Activated naive CD8-positive, alpha-beta T cell treated with anti-CD3 and anti-CD28 coated beads, Interleukin-2, amount 10 ng/mL, durations not matched to agents 7 days and 5 days (primary cell): ENCODE measurements around the gene ANGPTL2. TPM values are rescaled to one million over a fixed set of nuclear protein-coding genes. Genes with fewer than 3 reads are reported as not detected.

ENCODE experiments used
- ATAC-seq: fragments of 150-1000 bp; cut with Tn5 transposase; one replicate; pipeline ENCODE4 v1.10.0; 2021; ENCODE audit warnings: low read depth, moderate library complexity
- POLR2A ChIA-PET: fragments of 350-600 bp; sonication (Branson Sonifier 250); formaldehyde crosslinking; loops from one replicate; lab custom pipeline; 2021; ENCODE audit warnings: antibody characterized with exemption; lab: Charles Lee
- DNase-seq: peaks from one replicate; pipeline ENCODE4 v3.0.0; 2021
- H3K27ac Mint-ChIP-seq: one replicate; pipeline ENCODE4 v1.8.0; 2022; ENCODE audit warnings: mild to moderate bottlenecking, mixed read lengths
- H3K27me3 Mint-ChIP-seq: one replicate; pipeline ENCODE4 v1.8.0; 2022; ENCODE audit warnings: mild to moderate bottlenecking, moderate library complexity, mixed read lengths
- H3K36me3 Mint-ChIP-seq: one replicate; pipeline ENCODE4 v1.8.0; 2021; ENCODE audit warnings: mild to moderate bottlenecking, mixed read lengths
- H3K4me1 Mint-ChIP-seq: one replicate; pipeline ENCODE4 v1.8.0; 2021; ENCODE audit warnings: mixed read lengths
- H3K4me3 Mint-ChIP-seq: one replicate; pipeline ENCODE4 v1.8.0; 2022; ENCODE audit warnings: mild to moderate bottlenecking, moderate library complexity, mixed read lengths
- H3K9me3 Mint-ChIP-seq: one replicate; pipeline ENCODE4 v1.8.0; 2021; ENCODE audit warnings: mixed read lengths
- total RNA-seq, 2 experiments: library from RNA; stranded (reverse); gene quantifications; one replicate each; pipeline ENCODE4 v1.2.3, GENCODE V29; 2021

Gene ANGPTL2
- total RNA-seq, 2 experiments from 2014 or later, result not detected

DNA sequence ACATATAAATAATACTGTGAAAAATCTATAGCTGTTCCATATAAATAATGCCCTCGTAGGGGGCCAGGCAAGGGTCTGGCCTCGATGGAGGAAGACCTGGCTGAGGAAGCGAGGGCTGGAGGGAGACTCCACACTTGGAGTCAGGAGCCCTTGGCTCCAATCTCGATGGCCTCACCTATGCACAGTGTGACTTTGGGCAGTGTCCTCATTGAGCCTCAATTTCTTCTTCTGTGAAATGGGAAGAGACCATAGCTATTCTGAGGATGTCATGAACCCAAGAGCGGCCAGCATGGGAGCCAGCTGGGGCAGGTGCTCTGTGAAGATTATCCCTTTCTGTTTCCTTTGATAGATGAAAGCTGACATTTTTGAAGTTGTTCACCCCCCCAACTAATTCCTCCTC, 24.8 kb downstream of the ANGPTL2 start:
- Mint-ChIP-seq H3K27me3 (peaks cover 10% of the 10 kb centered on the region), H3K27ac (no peak overlapping the region), H3K4me1 (no peaks in the 10 kb centered on the region), H3K9me3 (no peaks in the 10 kb centered on the region), H3K4me3 (no peak overlapping the region), H3K36me3 (no peaks in the 10 kb centered on the region)
- ATAC-seq (no peak), DNase-seq (no peak)
- POLR2A ChIA-PET, result no interaction called here

DNA sequence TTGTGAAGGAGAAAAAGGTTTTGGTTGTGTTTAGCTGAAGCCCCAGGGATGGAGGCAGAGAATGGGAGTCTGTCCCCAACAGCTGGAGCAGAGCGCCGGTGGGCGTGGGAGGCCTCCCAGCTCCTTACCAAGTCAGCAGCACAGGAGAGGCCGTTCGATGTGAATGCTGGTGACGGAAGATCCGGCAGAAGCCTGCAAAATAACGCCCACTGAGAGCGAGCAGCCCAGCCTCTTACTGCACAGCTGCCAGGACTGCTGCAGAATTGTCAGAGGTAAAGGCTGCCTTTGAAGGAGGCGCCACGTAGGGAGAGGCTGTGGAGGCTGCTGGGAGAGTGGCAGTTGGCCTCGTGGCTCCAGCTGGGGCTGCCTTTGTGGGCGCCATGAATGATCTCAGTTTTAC, 26.2 kb downstream of the ANGPTL2 start:
- no peak for DNase-seq
- H3K36me3 Mint-ChIP-seq, result no peaks in the 10 kb centered on the region
- POLR2A ChIA-PET, result no interaction called here
- H3K4me1 Mint-ChIP-seq, result no peaks in the 10 kb centered on the region
- peaks cover 10% of the 10 kb centered on the region for H3K27me3 Mint-ChIP-seq
- H3K9me3 Mint-ChIP-seq, result no peaks in the 10 kb centered on the region
- no peak for ATAC-seq
- no peak overlapping the region for H3K4me3 Mint-ChIP-seq
- H3K27ac Mint-ChIP-seq, result no peak overlapping the region

DNA sequence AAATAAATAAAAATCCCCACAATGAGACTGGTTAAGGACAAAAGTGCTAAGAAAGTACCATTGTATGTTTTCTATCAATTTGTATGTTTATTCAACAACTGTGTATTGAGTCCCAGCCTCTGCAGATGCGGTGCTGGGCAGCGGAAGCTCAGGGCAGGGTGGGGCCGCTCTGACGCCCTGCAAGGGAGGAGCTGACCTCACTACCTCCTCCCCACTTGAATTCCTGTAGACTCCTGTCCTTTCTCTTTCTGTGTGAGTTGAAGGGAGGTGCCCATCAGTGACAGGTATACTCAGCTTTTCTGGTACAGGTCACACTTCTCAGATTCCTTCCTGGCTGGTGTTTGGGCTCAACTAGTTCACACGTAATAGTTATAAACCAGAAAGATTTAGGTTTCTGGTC, 27.0 kb downstream of the ANGPTL2 start:
- ATAC-seq (no peak), DNase-seq (no peak)
- Mint-ChIP-seq H3K4me1 (no peaks in the 10 kb centered on the region), H3K9me3 (no peaks in the 10 kb centered on the region), H3K36me3 (no peaks in the 10 kb centered on the region), H3K27ac (no peak overlapping the region), H3K27me3 (peaks cover 10% of the 10 kb centered on the region), H3K4me3 (no peak overlapping the region)
- POLR2A ChIA-PET, result no interaction called here

DNA sequence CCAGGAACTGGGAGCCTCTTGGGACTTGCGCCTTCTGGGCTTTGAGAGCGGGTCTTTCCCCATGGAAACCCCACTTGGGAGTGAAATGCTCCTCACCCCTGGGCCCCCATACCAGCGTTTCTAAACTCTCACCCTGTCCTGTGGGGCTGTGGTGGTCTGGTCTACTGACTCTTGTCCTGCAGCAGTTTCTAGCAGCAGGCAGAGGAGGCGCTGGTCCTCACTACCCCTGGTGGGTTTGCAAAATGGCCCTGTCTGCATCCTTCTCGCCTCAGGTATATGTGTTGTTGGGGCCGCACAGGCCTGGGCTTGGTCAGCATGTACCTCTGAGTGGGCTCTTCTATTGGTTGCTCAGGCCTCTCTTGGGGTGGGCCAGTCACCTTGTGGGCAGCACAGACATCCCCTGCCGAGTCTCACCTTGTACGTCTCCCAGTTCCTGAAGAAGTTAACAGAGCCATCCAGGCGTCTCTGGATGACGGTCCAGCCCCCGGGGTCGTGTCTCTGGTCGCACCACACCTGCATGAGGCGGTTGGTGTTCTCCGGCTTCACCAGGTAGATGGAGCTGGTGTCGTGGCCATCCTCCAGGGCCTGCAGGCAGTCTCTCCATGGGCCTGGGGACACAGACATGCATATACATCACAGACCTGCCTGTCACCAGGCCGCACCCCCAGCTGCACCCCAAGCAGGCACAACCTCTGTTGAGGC, 29.0 kb downstream of the ANGPTL2 start:
- POLR2A ChIA-PET, result no interaction called here
- Mint-ChIP-seq H3K4me1 (no peaks in the 10 kb centered on the region), H3K4me3 (no peak overlapping the region), H3K9me3 (no peaks in the 10 kb centered on the region), H3K27me3 (peaks cover 8% of the 10 kb centered on the region), H3K36me3 (no peaks in the 10 kb centered on the region), H3K27ac (no peak overlapping the region)
- ATAC-seq (no peak), DNase-seq (no peak)

DNA sequence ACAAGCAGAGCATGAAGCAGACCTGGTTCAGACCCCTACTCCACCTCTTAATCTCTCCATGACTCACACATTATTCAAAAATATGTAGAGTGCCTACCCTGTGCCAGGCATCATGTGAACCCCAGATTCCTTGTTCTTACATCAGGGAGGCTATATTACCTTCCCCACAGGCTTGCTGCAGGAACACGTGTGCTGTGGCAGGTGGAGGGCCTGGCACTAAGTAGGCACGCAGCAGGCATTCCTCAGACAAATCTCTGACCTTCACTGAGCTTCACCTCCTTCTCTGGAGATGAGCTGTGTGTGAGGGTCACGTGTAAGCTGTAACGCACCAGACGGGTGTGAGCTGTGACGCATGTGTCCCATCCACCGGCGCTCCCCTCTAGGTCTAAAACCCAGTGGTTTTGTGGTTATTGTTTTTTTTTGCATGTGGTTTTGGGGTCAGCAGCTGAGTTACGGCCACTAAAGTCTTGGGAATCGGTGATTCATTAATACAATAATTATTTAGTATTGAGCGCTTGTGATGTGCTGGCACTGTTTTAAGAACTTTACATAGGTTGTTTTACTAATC, 30.3 kb downstream of the ANGPTL2 start:
- H3K4me1 Mint-ChIP-seq, result no peaks in the 10 kb centered on the region
- no peak overlapping the region for H3K4me3 Mint-ChIP-seq
- ATAC-seq, result no peak
- H3K9me3 Mint-ChIP-seq, result no peaks in the 10 kb centered on the region
- H3K27me3 Mint-ChIP-seq, result peaks cover 5% of the 10 kb centered on the region
- POLR2A ChIA-PET, result no interaction called here
- H3K36me3 Mint-ChIP-seq, result no peaks in the 10 kb centered on the region
- DNase-seq, result no peak
- no peak overlapping the region for H3K27ac Mint-ChIP-seq

DNA sequence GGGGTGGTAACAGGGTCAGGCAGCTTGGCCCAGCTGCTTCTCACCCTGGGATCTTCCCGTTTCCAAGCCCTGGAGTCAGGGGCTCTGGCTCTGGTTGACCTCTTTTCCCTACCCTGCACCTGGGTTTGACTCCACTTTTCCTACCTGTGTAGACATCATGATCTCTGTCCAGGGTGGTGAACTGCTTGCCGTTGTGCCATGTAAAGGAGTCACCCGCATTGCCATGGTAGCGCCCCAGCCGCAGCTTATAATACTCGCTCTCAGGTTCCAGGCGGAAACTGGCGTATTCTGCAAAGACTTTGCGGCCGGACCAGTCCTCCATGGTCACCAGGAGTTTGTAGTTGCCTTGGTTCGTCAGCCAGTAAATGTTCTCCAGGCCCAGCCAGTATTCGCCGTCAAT, 30.9 kb downstream of the ANGPTL2 start:
- no peaks in the 10 kb centered on the region for H3K36me3 Mint-ChIP-seq
- no peak for DNase-seq
- H3K27me3 Mint-ChIP-seq, result peaks cover 4% of the 10 kb centered on the region
- peaks cover 4% of the 10 kb centered on the region for H3K4me1 Mint-ChIP-seq
- no peaks in the 10 kb centered on the region for H3K9me3 Mint-ChIP-seq
- no peak for ATAC-seq
- no peak overlapping the region for H3K27ac Mint-ChIP-seq
- POLR2A ChIA-PET, result no interaction called here
- no peak overlapping the region for H3K4me3 Mint-ChIP-seq

DNA sequence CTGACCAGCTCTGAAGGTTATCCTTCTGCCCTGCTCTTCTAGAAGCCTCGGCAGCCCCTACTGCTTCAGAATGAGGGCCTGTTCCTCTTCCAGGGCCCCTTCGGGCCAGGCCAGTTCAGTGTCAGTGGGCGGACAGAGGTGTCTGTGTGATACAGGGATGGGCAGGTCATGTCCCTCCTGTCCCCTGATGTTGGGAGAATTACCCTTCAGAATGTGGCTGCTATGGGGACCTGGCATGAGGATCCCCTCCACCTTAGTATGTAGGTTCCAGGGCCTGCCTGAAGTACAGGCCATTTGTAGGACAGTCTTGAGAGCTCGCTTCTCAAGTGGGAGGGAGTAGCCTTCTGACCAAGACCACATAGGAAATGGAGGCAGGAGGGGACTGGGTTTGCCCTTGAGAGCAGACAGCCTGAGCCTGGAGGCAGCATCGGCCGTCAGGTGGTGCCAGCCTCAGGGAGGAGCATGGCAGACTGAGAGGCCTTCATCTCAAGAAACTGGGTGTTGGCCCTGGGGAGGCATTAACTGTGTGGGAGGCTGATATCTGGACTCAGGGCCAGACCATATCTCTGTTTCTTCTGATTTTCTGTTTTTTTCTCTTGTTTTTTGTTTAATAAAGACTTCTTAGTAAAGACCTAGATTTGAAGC, 32.0 kb downstream of the ANGPTL2 start:
- no peaks in the 10 kb centered on the region for H3K36me3 Mint-ChIP-seq
- peaks cover under 1% of the 10 kb centered on the region for H3K27me3 Mint-ChIP-seq
- POLR2A ChIA-PET, result no interaction called here
- no peak overlapping the region for H3K27ac Mint-ChIP-seq
- no peak for DNase-seq
- H3K4me3 Mint-ChIP-seq, result no peak overlapping the region
- no peaks in the 10 kb centered on the region for H3K9me3 Mint-ChIP-seq
- no peak for ATAC-seq
- H3K4me1 Mint-ChIP-seq, result peaks cover 4% of the 10 kb centered on the region

DNA sequence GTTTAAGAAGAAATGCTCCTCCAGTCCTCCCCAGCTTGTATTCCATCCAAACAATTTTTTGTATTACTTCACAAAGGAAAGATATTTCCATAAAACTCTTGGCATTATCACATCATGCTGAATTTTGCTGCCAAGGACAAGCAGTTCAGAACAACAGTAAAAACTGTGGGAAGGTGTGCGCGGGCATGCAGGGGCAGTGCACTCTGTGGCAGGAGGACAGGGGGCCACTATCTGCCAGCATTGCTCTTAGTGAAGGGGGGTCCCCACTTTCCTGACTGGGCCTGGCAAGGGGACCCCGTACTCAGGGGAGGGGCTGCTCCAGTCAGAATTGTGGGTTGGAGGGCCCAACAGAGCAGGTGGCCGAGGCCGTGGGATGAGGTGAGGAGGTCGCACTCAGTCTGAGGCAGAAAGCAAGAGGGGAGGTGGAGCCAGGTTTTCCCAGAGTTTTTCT, 32.8 kb downstream of the ANGPTL2 start:
- no peaks in the 10 kb centered on the region for H3K9me3 Mint-ChIP-seq

DNA sequence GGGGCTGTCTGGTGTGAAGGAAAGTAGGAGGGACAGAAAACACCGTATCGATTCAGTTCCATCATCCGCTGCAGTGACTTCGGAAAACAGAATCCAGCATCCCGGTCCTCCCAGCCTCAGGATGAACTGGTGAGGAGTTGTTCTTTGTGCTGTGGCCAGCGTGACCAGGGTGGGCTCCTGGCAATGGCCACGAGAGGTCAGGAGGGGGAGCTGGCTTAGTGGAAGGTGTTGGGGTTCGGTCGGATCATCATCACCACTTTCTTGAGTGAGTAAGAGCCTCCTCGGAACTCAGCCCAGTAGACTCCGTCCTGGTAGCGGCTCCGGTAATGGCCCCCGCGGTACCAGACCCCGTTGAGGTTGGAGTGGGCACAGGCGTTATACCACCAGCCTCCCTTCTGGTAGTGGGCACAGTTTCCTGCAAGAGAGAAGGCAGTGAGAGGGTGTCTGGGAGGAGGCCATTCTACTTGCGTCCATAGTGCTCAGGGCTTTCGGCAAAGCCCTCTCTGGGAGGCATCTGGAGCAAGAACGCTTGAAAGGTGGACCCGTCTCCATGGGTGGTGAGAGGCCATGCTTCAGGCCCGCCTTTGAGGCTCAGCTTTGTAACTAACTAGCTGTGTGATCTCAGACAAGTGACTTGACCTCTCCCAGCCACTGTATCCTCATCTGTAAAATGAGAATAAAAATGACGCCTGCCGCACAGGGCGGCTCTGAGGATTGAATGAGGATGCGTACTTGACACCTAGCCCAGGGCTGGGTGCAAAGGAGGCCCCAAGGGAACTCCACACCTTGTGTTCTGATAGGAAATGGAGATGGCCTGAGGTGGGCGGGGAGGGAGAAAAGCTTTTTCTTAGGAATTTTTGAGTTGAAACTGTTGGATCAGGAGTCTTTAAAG, 33.5 kb downstream of the ANGPTL2 start:
- no peak for ATAC-seq
- no peak overlapping the region for H3K4me3 Mint-ChIP-seq
- no peak overlapping the region for H3K27ac Mint-ChIP-seq
- H3K27me3 Mint-ChIP-seq, result no peaks in the 10 kb centered on the region
- POLR2A ChIA-PET, result no interaction called here
- DNase-seq, result no peak
- H3K9me3 Mint-ChIP-seq, result no peaks in the 10 kb centered on the region
- H3K4me1 Mint-ChIP-seq, result peaks cover 9% of the 10 kb centered on the region
- H3K36me3 Mint-ChIP-seq, result no peaks in the 10 kb centered on the region

More for the DNA sequence above, 32.8 kb downstream of the ANGPTL2 start:
- ATAC-seq (no peak), DNase-seq (no peak)
- no peak overlapping the region for H3K4me3 Mint-ChIP-seq
- H3K27ac Mint-ChIP-seq, result no peak overlapping the region
- no peaks in the 10 kb centered on the region for H3K36me3 Mint-ChIP-seq
- H3K4me1 Mint-ChIP-seq, result peaks cover 5% of the 10 kb centered on the region
- POLR2A ChIA-PET, result no interaction called here
- H3K27me3 Mint-ChIP-seq, result no peaks in the 10 kb centered on the region

DNA sequence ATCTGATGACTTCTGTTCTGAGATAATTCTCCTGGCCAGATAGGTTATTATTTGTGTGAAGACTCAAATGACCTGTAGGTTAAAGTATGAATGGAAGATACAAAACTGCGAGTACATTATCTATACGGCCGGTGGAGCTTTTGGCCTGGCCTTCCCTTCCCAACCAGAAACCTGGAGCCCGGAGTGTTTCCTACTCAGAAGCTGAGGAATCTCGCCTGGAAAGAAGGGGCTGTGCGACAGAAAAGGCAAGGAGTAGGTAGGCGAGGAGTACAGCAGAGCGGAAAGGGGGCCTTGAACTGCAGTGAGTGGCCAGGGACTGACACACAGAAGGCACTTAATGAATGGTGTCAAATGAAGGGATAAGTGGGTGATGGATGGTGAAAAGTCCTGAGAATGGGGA, 34.6 kb downstream of the ANGPTL2 start:
- no peak overlapping the region for H3K27ac Mint-ChIP-seq
- no peaks in the 10 kb centered on the region for H3K36me3 Mint-ChIP-seq
- H3K27me3 Mint-ChIP-seq, result no peaks in the 10 kb centered on the region
- H3K4me1 Mint-ChIP-seq, result peaks cover 9% of the 10 kb centered on the region
- ATAC-seq (no peak), DNase-seq (no peak)
- POLR2A ChIA-PET, result no interaction called here
- no peak overlapping the region for H3K4me3 Mint-ChIP-seq
- H3K9me3 Mint-ChIP-seq, result no peaks in the 10 kb centered on the region

DNA sequence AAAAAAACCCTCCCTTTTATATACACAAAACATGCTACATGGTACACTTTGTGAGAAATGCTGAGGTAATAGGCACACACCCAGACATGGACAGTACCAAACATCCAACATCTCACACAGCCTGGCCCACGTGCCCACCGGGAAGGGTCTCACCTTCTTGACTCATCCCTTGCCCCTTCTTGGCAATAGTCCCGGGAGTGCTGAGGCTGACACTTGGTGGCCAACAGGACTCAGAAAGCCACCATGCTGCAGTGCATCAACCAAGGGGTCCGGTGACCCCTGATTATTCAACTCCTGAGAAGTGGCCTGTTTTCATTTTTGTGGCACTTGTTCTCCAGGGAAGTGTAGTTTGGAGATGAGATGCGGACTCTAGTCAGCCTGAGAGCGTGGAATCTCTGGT, 35.0 kb downstream of the ANGPTL2 start:
- H3K27me3 Mint-ChIP-seq, result no peaks in the 10 kb centered on the region
- H3K4me1 Mint-ChIP-seq, result peaks cover 9% of the 10 kb centered on the region
- no peaks in the 10 kb centered on the region for H3K36me3 Mint-ChIP-seq
- POLR2A ChIA-PET, result no interaction called here
- H3K9me3 Mint-ChIP-seq, result no peaks in the 10 kb centered on the region
- DNase-seq (no peak), ATAC-seq (no peak)
- H3K27ac Mint-ChIP-seq, result no peak overlapping the region
- no peak overlapping the region for H3K4me3 Mint-ChIP-seq

DNA sequence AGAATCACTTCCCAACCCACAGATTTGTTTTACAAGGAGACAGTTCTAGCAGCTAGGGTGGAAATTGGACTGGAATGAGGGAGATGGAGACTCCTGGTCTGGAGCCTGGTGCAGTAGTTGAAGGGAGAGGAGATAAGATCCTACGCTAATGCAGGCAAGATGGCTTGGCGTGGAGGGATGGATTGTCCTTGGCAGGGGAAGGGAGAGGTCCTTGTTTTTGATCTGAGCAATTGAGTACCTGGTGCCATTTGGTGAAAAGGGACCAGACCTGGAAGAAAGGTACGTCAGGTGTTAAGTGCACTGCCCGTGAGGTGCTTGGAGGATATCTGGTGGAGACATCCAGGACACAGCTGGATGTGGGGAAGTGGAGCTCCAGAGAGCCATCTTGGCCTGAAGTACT, 35.7 kb downstream of the ANGPTL2 start:
- Mint-ChIP-seq H3K36me3 (no peaks in the 10 kb centered on the region), H3K9me3 (no peaks in the 10 kb centered on the region), H3K27ac (no peak overlapping the region), H3K4me3 (no peak overlapping the region), H3K4me1 (peaks cover 9% of the 10 kb centered on the region), H3K27me3 (no peaks in the 10 kb centered on the region)
- ATAC-seq (no peak), DNase-seq (no peak)
- POLR2A ChIA-PET, result no interaction called here

DNA sequence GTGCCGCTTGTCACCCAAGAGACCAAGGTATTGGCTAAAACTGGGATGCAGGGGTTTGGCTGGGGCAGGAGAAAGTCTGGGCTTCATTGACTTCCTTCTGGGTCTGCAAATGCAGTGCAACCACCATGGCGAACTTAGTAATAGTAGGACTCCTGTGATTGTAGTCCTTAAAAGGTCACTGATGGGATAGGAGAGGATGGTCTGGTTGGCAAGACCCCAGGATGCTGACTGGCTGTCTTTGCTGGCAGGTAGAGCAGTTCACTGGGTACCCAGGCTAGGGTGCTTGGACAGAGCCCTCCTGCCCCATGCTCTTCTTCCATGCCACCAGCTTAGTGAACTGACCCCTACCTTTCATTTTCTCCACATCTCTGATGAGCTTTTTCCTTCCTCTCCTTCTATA, 37.2 kb downstream of the ANGPTL2 start:
- H3K9me3 Mint-ChIP-seq, result no peaks in the 10 kb centered on the region
- no peak overlapping the region for H3K27ac Mint-ChIP-seq
- POLR2A ChIA-PET, result no interaction called here
- H3K4me1 Mint-ChIP-seq, result peaks cover 9% of the 10 kb centered on the region
- no peaks in the 10 kb centered on the region for H3K36me3 Mint-ChIP-seq
- H3K4me3 Mint-ChIP-seq, result no peak overlapping the region
- H3K27me3 Mint-ChIP-seq, result peaks cover 2% of the 10 kb centered on the region
- no peak for DNase-seq
- ATAC-seq, result no peak
